GM18873 (cell line): Measurements from ENCODE around the gene FZD4.
"Not testable (repeated sequence)": the region's sequence is repeated elsewhere in the genome, so short reads cannot be mapped to it uniquely, and the experiment has no call there.

Source experiments
- ATAC-seq: cut with Tn5 transposase; IDR thresholded peaks from one replicate; pipeline ENCODE4 v1.9.1; 2021; ENCODE audit warnings: mild to moderate bottlenecking, moderate library complexity, moderate number of reproducible peaks; ENCODE audit not compliant: unreplicated experiment, low FRiP score

Gene FZD4

GRCh38 chr11:86938900-86939880, 16.0 kb downstream of the FZD4 start:
- ATAC-seq = no peak

GRCh38 chr11:86938203-86938899, 16.8 kb downstream of the FZD4 start:
- ATAC-seq = no peak

GRCh38 chr11:86937193-86937806, 17.9 kb downstream of the FZD4 start:
- ATAC-seq = not testable (repeated sequence)

GRCh38 chr11:86934926-86935579, 20.1 kb downstream of the FZD4 start:
- no peak for ATAC-seq

GRCh38 chr11:86934582-86934900, 20.7 kb downstream of the FZD4 start:
- no peak for ATAC-seq

DNA sequence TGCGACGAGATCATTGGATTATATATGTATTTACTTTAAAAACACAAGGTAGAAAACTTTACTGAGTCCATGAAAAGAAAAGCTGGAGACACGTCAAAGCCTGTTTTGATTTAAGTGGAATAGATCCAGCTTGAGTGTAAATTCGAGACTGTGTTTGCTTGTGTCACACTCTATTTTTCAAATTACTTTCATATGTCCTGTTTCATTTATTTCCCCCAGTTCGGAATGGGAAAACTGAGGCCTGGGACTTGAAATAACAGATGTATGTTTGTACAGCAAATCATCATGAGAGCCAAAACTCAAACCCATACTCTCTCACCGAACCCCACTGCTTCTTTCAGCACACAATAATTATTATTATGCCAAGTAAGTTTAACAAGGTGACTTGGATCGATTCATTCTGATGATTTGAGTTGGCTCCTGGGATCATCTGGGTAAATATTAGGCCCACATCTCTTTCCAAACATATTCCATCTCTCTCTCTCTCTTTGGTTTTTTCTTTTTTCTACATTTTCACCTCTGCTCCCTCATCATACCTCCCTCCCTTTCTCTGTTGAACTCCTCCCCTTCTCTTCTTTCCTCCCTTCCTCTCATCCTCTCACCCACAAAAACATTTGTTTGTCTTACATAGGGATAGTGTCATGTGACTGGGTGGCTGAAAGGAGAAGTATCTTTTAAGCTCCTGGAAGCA, 21.2 kb downstream of the FZD4 start:
- no peak for ATAC-seq

DNA sequence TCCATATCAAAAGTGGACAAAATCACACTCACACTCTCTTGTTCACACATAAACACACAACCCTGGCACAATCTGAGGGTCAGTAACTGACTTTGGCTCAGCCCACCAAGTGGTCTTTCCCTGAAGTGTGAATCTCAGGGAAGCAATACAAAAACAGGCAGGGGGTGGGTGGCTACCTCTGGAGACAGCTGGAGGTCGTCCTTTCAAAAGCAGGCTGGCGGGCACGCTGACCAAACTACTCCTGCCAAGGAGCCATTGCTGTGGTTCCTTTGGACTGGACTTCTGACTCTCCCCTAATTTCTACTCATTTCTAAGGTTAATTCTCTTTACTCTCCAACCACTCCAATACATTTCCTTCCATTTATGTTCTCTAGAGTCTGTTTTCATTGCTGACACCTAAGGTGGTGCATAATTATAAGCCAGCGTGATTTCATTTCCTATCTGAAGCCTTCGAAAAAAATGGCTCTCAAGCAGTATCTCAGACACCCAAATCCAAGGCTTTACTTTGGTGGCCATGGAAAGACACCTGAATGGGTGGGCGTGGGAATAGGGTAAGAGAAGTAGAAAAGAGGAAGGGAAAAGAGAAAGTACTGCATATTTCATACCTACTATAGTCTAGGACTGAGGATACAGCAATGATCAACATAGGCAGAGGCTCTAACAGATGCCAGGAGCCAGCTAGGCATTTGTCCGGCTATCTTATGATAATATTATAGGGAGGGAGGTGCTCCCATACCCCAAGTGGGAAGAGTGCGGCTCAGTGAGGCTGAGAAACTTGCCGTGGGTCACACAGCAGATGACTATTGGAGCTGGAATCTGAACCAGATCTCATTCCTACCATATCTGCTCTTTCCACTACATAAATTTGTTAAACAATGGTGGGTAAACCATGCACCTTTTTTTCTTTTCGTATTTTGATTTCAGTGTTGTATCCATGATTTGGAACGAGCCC, 22.0 kb downstream of the FZD4 start:
- ATAC-seq = no peak

DNA sequence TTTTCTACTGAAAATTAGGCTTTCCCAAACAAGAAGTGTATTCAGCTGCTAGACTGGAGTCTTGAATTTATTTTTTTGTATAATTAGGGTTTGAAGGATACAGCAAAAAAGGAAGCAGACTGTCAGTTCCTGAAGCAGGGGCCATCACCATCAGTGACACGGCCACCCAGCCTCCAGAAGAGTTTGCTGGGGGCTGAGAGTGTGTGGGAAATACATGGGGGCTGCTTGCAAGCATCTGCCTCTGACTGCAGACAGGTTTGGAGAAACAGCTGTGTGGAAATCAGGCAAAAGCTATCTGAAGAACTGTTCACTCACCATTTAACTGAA, 23.0 kb downstream of the FZD4 start:
- no peak for ATAC-seq

GRCh38 chr11:86931548-86932258, 23.5 kb downstream of the FZD4 start:
- ATAC-seq = no peak

DNA sequence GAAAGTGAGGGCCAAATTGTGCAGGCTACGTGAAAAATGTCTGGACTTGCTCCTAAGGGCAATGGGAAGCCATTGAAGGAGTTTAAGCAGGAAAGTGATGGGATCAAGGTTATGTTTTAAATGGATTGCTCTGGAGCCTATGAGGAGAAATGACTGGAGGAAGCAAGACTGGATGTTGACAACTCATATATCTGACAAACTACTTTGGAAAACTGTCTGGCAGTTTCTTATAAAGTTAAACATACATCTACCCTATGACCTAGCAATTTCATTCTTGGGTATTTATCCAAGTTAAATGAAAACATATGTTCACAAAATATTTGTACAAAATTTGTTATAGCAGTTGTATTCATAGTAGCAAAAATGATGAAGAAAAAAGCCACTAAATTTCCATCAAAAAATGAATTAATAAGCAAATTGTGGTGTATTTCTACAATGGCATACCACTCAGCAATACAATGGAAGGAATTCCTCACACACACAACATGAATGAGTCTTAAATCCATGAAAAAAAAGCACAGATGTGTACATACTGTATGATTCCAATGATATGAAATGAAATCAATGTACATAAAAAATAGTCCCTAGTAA, 24.1 kb downstream of the FZD4 start:
- no peak for ATAC-seq

GRCh38 chr11:86926975-86927374, 28.2 kb downstream of the FZD4 start:
- ATAC-seq = no peak

GRCh38 chr11:86923999-86924766, 31.0 kb downstream of the FZD4 start:
- no peak for ATAC-seq

DNA sequence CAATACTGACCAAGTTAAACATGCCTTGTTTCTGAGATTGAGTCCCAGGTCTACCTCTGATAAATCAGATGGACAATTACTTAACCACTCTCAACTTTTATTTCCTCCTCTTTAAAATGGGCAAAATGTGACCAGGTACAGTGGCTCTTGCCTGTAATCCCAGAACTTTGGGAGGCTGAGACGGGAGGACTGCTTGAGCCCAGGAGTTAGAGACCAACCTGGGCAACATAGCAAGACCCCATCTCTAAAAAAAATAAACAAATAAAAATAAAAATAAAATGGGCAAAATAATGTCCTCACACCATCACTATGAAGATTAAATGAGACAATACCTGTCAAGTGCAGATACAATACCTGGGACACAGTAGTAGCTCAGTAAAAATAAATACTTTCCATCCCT, 33.0 kb downstream of the FZD4 start:
- no peak for ATAC-seq

DNA sequence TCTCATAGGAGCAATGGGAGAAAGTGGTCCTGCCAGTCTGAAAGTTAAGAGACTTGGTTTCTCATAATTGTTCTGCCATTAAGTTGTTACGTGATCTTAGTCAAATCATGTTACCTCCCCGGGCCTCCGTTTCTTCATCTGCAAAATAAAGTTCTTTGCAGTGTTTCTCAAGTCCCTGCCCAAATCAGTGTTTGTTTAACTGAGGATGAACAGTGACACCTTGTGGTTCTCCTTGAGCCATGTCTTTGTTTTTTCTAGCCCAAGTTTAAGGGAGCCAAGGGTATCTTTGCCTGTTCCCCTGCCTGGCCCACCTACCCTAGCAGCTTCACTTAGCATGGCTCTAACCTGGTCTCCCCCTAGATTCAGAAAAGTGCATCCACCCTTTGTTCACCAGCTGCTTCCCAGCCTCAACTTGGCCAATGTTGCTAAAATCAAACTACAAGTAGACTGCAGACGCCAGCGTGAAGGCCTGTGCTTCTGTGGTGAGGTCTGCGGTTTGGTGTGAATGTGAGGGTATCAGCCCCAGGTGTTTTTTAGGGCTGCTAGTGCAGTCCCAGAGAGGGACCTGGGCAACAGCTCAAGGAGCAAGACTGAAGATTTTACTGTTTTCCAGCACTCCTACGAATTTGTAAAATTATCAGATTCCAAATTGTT, 35.5 kb downstream of the FZD4 start:
- ATAC-seq = no peak

DNA sequence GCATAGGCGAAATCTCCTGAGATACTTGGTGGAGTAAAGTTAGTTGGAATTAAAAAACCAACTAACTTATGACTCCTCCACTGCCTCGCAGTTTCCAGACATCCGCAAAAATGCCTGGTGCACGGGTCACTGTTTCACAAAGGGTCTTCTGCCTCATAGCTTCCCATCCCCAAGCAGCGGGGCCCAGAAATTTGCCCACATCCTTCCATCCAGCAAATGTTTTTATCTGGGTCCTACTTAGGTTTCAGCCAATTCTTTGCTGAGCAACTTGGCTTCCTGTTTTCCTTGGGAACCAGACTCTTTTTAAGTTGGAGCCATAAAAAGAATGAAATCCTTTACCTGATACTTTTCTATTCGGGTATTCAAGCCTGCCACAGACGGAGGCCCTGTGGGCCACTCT, 36.2 kb downstream of the FZD4 start:
- no peak for ATAC-seq

GRCh38 chr11:86918496-86918895, 36.7 kb downstream of the FZD4 start:
- ATAC-seq = no peak

GRCh38 chr11:86917589-86917988, 37.6 kb downstream of the FZD4 start:
- ATAC-seq = no peak
